Peyer's patch (tissue), 4 donors: ENCODE results near the gene IKBKE.

Experiments used
- POLR2A ChIP-seq, 2 donors: fragments of 450-650 bp; IDR thresholded peaks; one replicate each; pipeline ENCODE4 v1.5.1; 2017; ENCODE audit warnings: antibody characterized with exemption in 2 of 2, mild to moderate bottlenecking in 2 of 2, moderate library complexity in 2 of 2
- TF ChIP-seq, protein P1 (sequence below), 6 experiments: fragments of 450-650 bp in 4 of 6; fragments of 200-600 bp in 2 of 6; sonication (generic) in 1 of 6; IDR thresholded peaks; one replicate each; pipeline ENCODE4 v1.5.1; 2017 to 2019; ENCODE audit warnings: antibody characterized with exemption in 6 of 6, mild to moderate bottlenecking in 3 of 6, moderate library complexity in 1 of 6

DNA sequence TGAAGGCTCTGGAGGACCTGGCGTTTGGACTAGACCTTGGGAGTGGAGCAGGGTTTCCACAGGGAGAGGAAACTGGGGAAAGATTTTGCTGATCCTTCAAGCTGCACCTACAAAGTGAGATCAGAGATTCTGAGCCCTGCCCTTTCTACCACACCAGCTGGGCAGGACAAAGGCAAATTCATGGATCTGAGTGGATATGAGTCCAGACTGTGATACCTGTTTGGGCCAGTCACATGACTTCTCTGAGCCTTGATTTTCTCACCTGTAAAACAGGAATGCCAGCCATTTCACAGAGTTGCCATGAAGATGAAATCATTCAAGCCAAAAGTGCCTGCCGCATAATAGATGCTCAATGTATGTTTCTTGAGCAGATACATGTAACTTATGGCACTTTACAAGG is 32.1 kb downstream of the IKBKE start:
- TF ChIP-seq POLR2A (IDR thresholded peaks at IDR 0.05), result no peak
- TF ChIP-seq, protein P1, sequence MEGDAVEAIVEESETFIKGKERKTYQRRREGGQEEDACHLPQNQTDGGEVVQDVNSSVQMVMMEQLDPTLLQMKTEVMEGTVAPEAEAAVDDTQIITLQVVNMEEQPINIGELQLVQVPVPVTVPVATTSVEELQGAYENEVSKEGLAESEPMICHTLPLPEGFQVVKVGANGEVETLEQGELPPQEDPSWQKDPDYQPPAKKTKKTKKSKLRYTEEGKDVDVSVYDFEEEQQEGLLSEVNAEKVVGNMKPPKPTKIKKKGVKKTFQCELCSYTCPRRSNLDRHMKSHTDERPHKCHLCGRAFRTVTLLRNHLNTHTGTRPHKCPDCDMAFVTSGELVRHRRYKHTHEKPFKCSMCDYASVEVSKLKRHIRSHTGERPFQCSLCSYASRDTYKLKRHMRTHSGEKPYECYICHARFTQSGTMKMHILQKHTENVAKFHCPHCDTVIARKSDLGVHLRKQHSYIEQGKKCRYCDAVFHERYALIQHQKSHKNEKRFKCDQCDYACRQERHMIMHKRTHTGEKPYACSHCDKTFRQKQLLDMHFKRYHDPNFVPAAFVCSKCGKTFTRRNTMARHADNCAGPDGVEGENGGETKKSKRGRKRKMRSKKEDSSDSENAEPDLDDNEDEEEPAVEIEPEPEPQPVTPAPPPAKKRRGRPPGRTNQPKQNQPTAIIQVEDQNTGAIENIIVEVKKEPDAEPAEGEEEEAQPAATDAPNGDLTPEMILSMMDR (IDR thresholded peaks at IDR 0.05), result no peak
